Prostate gland (tissue), 2 donors: ENCODE data around the gene RTEL1.

Source experiments
- CTCF ChIP-seq, 4 experiments: fragments of 200-600 bp in 2 of 4; fragments of 450-650 bp in 2 of 4; sonication (generic) in 2 of 4; IDR thresholded peaks; 1 replicate in 3 of 4; 2 replicates in 1 of 4; pipeline ENCODE4 v1.5.1; 2016 to 2019; ENCODE audit warnings: antibody characterized with exemption in 4 of 4, mild to moderate bottlenecking in 2 of 4, moderate library complexity in 2 of 4
- POLR2A ChIP-seq: fragments of 450-650 bp; IDR thresholded peaks from one replicate; pipeline ENCODE4 v1.6.1; 2016; ENCODE audit warnings: antibody characterized with exemption, mild to moderate bottlenecking
- POLR2AphosphoS5 ChIP-seq: sonication (generic); formaldehyde crosslinking; IDR thresholded peaks from one replicate; pipeline ENCODE4 v1.6.1; 2017; ENCODE audit warnings: antibody characterized with exemption

GRCh38 chr20:63657260-63657936 is 714 bp upstream of the RTEL1 start:
- TF ChIP-seq CTCF (IDR thresholded peaks at IDR 0.05) (no peak), POLR2A (no peak), POLR2AphosphoS5 (no peak)
